Measurements from ENCODE around the gene DOCK1. TPM values are rescaled to one million over a fixed set of nuclear protein-coding genes. Genes with fewer than 3 reads are reported as not detected.
A peak's percentile ranks its signal among the peaks of the same experiment; 100 is the strongest.
"Not testable (repeated sequence)": the region's sequence is repeated elsewhere in the genome, so short reads cannot be mapped to it uniquely, and the experiment has no call there.

Gene DOCK1
- polyA plus RNA-seq, 1 donor: 29.5 TPM

DNA sequence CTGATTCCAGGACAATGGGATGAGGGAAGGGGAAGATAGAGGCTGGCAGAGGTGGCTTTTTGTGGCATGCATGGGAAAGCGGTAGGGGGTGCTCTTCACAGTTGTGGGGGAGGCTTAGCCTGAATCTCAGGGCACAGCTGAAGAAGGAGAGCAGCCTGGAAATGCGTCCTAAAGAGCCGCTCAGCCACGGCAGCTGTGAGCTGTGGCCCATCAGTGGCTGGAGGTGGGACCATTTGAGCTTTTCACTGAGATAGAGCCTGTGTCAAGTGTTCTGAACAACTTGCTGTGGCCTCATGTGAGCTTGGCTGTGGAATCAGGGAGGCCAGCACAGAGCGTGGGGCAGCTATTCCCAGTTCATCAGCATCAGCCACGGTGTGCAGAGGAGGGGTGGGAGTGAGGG is 391.5 kb downstream of the DOCK1 start:
- H3K4me3 ChIP-seq (ENCODE audit: low read length): no peak overlapping the region
- whole genome bisulfite sequencing (ENCODE audit: insufficient coverage, low lambda C conversion rate): no CpG with 5 or more reads among the region's 6 CpGs
- no peaks in the 10 kb centered on the region for H3K36me3 ChIP-seq (ENCODE audit: control insufficient read depth, insufficient read depth, low read length)
- peaks cover 25% of the 10 kb centered on the region for H3K4me1 ChIP-seq (ENCODE audit: control insufficient read depth, insufficient read depth, low read length)
- no peak for DNase-seq
- no peaks in the 10 kb centered on the region for H3K27me3 ChIP-seq (ENCODE audit: control insufficient read depth, insufficient read depth, low read length)
- H3K27ac ChIP-seq (ENCODE audit: low read length): no peak overlapping the region
- no peaks in the 10 kb centered on the region for H3K9me3 ChIP-seq (ENCODE audit: control insufficient read depth, low read depth, low read length)

- no peaks in the 10 kb centered on the region for H3K36me3 ChIP-seq (ENCODE audit: control insufficient read depth, insufficient read depth, low read length)
- peaks cover 29% of the 10 kb centered on the region for H3K4me1 ChIP-seq (ENCODE audit: control insufficient read depth, insufficient read depth, low read length)
- no peaks in the 10 kb centered on the region for H3K27me3 ChIP-seq (ENCODE audit: control insufficient read depth, insufficient read depth, low read length)
- no peak overlapping the region for H3K4me3 ChIP-seq (ENCODE audit: low read length)
- peak overlapping the region; percentile 32 for H3K27ac ChIP-seq (ENCODE audit: low read length)
- no peaks in the 10 kb centered on the region for H3K9me3 ChIP-seq (ENCODE audit: control insufficient read depth, low read depth, low read length)
- WGBS (ENCODE audit: insufficient coverage, low lambda C conversion rate): no CpG with 5 or more reads among the region's 4 CpGs
- DNase-seq: peak; percentile 64 to 70
These were observed 393.2 kb downstream of the DOCK1 start for GRCh38 chr10:127298381-127298780.

DNA sequence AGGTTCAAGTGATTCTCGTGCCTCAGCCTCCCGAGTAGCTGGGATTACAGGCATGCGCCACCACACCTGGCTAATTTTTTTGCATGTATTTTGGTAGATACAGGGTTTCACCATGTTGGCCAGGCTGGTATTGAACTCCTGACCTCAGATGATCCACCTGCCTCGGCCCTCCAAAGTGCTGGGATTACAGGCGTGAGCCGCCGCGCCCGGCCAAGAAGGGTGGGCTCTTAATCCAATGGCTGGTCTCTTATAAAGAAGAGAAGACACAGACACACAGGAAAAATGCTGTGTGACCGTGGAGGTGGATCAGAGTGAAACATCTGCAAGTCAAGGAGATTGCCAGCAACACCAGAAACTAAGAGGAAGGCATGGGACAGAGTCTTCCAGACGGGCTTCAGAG is 394.0 kb downstream of the DOCK1 start:
- WGBS (ENCODE audit: insufficient coverage, low lambda C conversion rate): no CpG with 5 or more reads among the region's 11 CpGs
- not testable (repeated sequence) for H3K36me3 ChIP-seq (ENCODE audit: control insufficient read depth, insufficient read depth, low read length); DNase-seq; H3K27ac ChIP-seq (ENCODE audit: low read length); H3K4me3 ChIP-seq (ENCODE audit: low read length); H3K27me3 ChIP-seq (ENCODE audit: control insufficient read depth, insufficient read depth, low read length); H3K9me3 ChIP-seq (ENCODE audit: control insufficient read depth, low read depth, low read length)
- peaks cover 29% of the 10 kb centered on the region for H3K4me1 ChIP-seq (ENCODE audit: control insufficient read depth, insufficient read depth, low read length)

DNA sequence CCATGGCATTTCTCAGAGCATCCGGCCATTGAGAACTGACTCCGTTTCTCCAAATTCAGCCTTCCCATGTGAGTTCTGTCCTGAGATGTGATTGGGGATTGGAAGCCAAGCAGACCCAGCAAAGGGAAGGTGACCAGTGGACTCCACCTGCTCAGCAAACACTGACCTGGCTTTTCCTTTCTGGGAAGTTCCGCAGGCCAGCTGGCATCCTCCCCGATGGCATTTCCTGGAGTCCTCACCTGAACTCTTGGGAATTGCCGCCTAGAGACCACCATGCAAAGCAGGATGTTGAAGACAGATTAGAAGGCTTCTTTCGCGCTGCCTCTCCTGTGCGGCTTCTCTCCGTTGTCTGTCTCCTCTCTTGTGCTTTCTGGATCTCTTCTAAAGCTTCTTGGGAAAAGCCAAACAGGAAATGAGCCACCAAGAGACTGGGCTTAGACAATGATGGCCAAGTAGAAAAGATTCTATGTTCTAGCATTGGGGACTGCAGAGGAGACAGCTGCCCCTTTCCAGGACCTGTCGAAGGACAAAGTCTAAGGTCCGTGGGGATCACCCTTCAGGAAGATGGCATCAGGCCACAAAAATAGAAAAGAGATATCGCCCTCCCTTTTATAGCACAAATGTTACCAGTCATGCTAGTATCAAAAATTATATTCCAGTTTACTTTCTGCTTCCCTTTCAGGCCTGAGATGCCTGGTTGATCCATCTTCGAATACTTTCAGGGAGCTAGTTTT is 394.9 kb downstream of the DOCK1 start:
- Histone ChIP-seq H3K4me1 (ENCODE audit: control insufficient read depth, insufficient read depth, low read length) (peaks cover 29% of the 10 kb centered on the region), H3K27me3 (ENCODE audit: control insufficient read depth, insufficient read depth, low read length) (no peaks in the 10 kb centered on the region), H3K36me3 (ENCODE audit: control insufficient read depth, insufficient read depth, low read length) (no peaks in the 10 kb centered on the region), H3K27ac (ENCODE audit: low read length) (peak overlapping the region; percentile 99), H3K4me3 (ENCODE audit: low read length) (no peak overlapping the region), H3K9me3 (ENCODE audit: control insufficient read depth, low read depth, low read length) (no peaks in the 10 kb centered on the region)
- peak in 1 of 2 donors; percentile 30 for DNase-seq
- 100% methylated on average over 1 of the region's 13 CpGs for WGBS (ENCODE audit: insufficient coverage, low lambda C conversion rate)

DNA sequence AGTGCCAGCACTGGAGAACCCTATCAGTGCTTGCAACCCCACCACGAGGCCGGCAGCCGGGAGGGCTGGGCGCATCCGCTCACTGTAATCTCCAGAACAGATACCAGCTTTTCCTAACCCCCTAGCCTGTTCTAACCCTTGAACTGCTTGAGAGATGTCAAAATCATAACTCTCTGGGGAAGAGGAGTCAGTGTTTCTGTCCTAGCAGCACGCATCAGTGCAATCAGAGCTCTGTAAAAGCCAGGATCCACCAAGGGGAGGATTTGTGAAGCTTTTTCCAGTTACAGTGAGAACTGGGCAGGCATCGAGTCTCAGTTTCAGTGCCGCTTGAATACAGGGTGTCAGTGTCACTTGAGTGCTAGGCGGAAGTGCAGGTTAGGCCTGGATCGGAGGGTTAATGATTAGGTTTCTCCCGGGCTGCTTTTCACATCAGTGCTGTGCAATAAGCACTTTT is 395.7 kb downstream of the DOCK1 start:
- Histone ChIP-seq H3K9me3 (ENCODE audit: control insufficient read depth, low read depth, low read length) (no peaks in the 10 kb centered on the region), H3K36me3 (ENCODE audit: control insufficient read depth, insufficient read depth, low read length) (no peaks in the 10 kb centered on the region), H3K4me1 (ENCODE audit: control insufficient read depth, insufficient read depth, low read length) (peaks cover 29% of the 10 kb centered on the region), H3K4me3 (ENCODE audit: low read length) (no peak overlapping the region), H3K27me3 (ENCODE audit: control insufficient read depth, insufficient read depth, low read length) (no peaks in the 10 kb centered on the region), H3K27ac (ENCODE audit: low read length) (peak overlapping the region; percentile 99)
- DNase-seq: peak; percentile 64 to 86
- no CpG with 5 or more reads among the region's 11 CpGs for WGBS (ENCODE audit: insufficient coverage, low lambda C conversion rate)

- Histone ChIP-seq H3K4me3 (ENCODE audit: low read length) (no peak overlapping the region), H3K4me1 (ENCODE audit: control insufficient read depth, insufficient read depth, low read length) (peaks cover 29% of the 10 kb centered on the region), H3K36me3 (ENCODE audit: control insufficient read depth, insufficient read depth, low read length) (no peaks in the 10 kb centered on the region), H3K9me3 (ENCODE audit: control insufficient read depth, low read depth, low read length) (no peaks in the 10 kb centered on the region), H3K27me3 (ENCODE audit: control insufficient read depth, insufficient read depth, low read length) (no peaks in the 10 kb centered on the region), H3K27ac (ENCODE audit: low read length) (no peak overlapping the region)
- WGBS (ENCODE audit: insufficient coverage, low lambda C conversion rate): no CpG with 5 or more reads among the region's 3 CpGs
- no peak for DNase-seq
These were observed 397.1 kb downstream of the DOCK1 start for GRCh38 chr10:127302343-127302742.

GRCh38 chr10:127303105-127303504 is 397.9 kb downstream of the DOCK1 start:
- H3K4me1 ChIP-seq (ENCODE audit: control insufficient read depth, insufficient read depth, low read length): peaks cover 27% of the 10 kb centered on the region
- H3K36me3 ChIP-seq (ENCODE audit: control insufficient read depth, insufficient read depth, low read length): no peaks in the 10 kb centered on the region
- no peaks in the 10 kb centered on the region for H3K9me3 ChIP-seq (ENCODE audit: control insufficient read depth, low read depth, low read length)
- no peak overlapping the region for H3K27ac ChIP-seq (ENCODE audit: low read length)
- H3K4me3 ChIP-seq (ENCODE audit: low read length): no peak overlapping the region
- H3K27me3 ChIP-seq (ENCODE audit: control insufficient read depth, insufficient read depth, low read length): no peaks in the 10 kb centered on the region
- DNase-seq: no peak
- no CpG with 5 or more reads among the region's 2 CpGs for WGBS (ENCODE audit: insufficient coverage, low lambda C conversion rate)

- no peaks in the 10 kb centered on the region for H3K9me3 ChIP-seq (ENCODE audit: control insufficient read depth, low read depth, low read length)
- whole genome bisulfite sequencing (ENCODE audit: insufficient coverage, low lambda C conversion rate): 100% methylated on average over 4 of the region's 8 CpGs
- H3K27ac ChIP-seq (ENCODE audit: low read length): no peak overlapping the region
- peaks cover 26% of the 10 kb centered on the region for H3K4me1 ChIP-seq (ENCODE audit: control insufficient read depth, insufficient read depth, low read length)
- no peak overlapping the region for H3K4me3 ChIP-seq (ENCODE audit: low read length)
- no peak for DNase-seq
- no peaks in the 10 kb centered on the region for H3K36me3 ChIP-seq (ENCODE audit: control insufficient read depth, insufficient read depth, low read length)
- no peaks in the 10 kb centered on the region for H3K27me3 ChIP-seq (ENCODE audit: control insufficient read depth, insufficient read depth, low read length)
These were observed 398.5 kb downstream of the DOCK1 start for GRCh38 chr10:127303746-127304145.

GRCh38 chr10:127306479-127306878 is 401.3 kb downstream of the DOCK1 start:
- Histone ChIP-seq H3K36me3 (ENCODE audit: control insufficient read depth, insufficient read depth, low read length) (no peaks in the 10 kb centered on the region), H3K4me3 (ENCODE audit: low read length) (no peak overlapping the region), H3K4me1 (ENCODE audit: control insufficient read depth, insufficient read depth, low read length) (peaks cover 6% of the 10 kb centered on the region), H3K27ac (ENCODE audit: low read length) (no peak overlapping the region), H3K27me3 (ENCODE audit: control insufficient read depth, insufficient read depth, low read length) (no peaks in the 10 kb centered on the region), H3K9me3 (ENCODE audit: control insufficient read depth, low read depth, low read length) (no peaks in the 10 kb centered on the region)
- WGBS (ENCODE audit: insufficient coverage, low lambda C conversion rate): 80% methylated on average over 3 of the region's 8 CpGs
- no peak for DNase-seq

DNA sequence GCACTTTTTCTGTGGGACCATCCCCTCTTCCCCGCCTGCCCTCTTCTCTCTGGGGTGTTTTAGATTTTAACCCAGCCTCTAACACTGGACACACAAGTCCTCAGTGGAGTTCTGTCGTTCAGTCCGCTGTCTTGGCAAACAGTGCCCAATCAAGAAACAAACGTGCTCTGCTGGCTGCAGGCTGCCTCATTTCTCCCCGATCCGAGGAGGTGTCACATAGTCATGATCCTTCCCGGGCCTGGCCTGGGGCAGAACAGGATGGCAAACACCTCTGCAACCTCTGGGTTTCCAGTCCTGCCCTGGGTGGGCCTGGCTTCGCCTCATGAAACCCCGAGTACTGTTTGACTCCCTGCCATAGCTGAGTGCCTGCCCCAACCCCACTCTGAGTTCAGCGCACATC is 402.1 kb downstream of the DOCK1 start:
- Histone ChIP-seq H3K27ac (ENCODE audit: low read length) (no peak overlapping the region), H3K36me3 (ENCODE audit: control insufficient read depth, insufficient read depth, low read length) (no peaks in the 10 kb centered on the region), H3K27me3 (ENCODE audit: control insufficient read depth, insufficient read depth, low read length) (no peaks in the 10 kb centered on the region), H3K4me3 (ENCODE audit: low read length) (no peak overlapping the region), H3K9me3 (ENCODE audit: control insufficient read depth, low read depth, low read length) (no peaks in the 10 kb centered on the region), H3K4me1 (ENCODE audit: control insufficient read depth, insufficient read depth, low read length) (no peaks in the 10 kb centered on the region)
- DNase-seq: no peak
- no CpG with 5 or more reads among the region's 10 CpGs for WGBS (ENCODE audit: insufficient coverage, low lambda C conversion rate)

GRCh38 chr10:127308031-127308430 is 402.8 kb downstream of the DOCK1 start:
- no peaks in the 10 kb centered on the region for H3K9me3 ChIP-seq (ENCODE audit: control insufficient read depth, low read depth, low read length)
- H3K4me1 ChIP-seq (ENCODE audit: control insufficient read depth, insufficient read depth, low read length): no peaks in the 10 kb centered on the region
- DNase-seq: no peak
- no peaks in the 10 kb centered on the region for H3K27me3 ChIP-seq (ENCODE audit: control insufficient read depth, insufficient read depth, low read length)
- no CpG with 5 or more reads among the region's 5 CpGs for WGBS (ENCODE audit: insufficient coverage, low lambda C conversion rate)
- no peaks in the 10 kb centered on the region for H3K36me3 ChIP-seq (ENCODE audit: control insufficient read depth, insufficient read depth, low read length)
- H3K27ac ChIP-seq (ENCODE audit: low read length): no peak overlapping the region
- no peak overlapping the region for H3K4me3 ChIP-seq (ENCODE audit: low read length)
